Mesenchymal stem cell (in vitro differentiated cells and primary cell): Measurements from ENCODE around the gene KCNH1.

ENCODE experiments used
- DNase-seq: peaks from one replicate; pipeline ENCODE4 v3.0.0-alpha.2; 2013
- H2AFZ ChIP-seq: one replicate; pipeline ENCODE4 v1.6.1; 2013; ENCODE audit warnings: low read depth, mild to moderate bottlenecking, control low read depth, inconsistent platforms, low read length, moderate library complexity
- H2AK5ac ChIP-seq: 2 replicates; pipeline ENCODE4 v1.6.1; 2013; ENCODE audit warnings: low read length, moderate library complexity, mild to moderate bottlenecking, inconsistent platforms; ENCODE audit not compliant: severe bottlenecking
- H2BK120ac ChIP-seq: one replicate; pipeline ENCODE4 v1.6.1; 2013; ENCODE audit warnings: low read depth, mild to moderate bottlenecking, inconsistent platforms, low read length, moderate library complexity
- H2BK12ac ChIP-seq, 2 experiments: one replicate each; pipeline ENCODE4 v1.6.1; 2013; ENCODE audit warnings: inconsistent platforms in 2 of 2, low read length in 2 of 2, mild to moderate bottlenecking in 2 of 2, moderate library complexity in 2 of 2, control low read depth in 1 of 2
- H2BK15ac ChIP-seq: one replicate; pipeline ENCODE4 v1.6.1; 2013; ENCODE audit warnings: mild to moderate bottlenecking, low read depth, inconsistent platforms; ENCODE audit not compliant: poor library complexity, severe bottlenecking
- H2BK5ac ChIP-seq: 2 replicates; pipeline ENCODE4 v1.6.1; 2013; ENCODE audit warnings: low read depth, mild to moderate bottlenecking, low read length, control low read depth, inconsistent platforms; ENCODE audit not compliant: poor library complexity, severe bottlenecking
- H3K14ac ChIP-seq, 2 experiments: one replicate each; pipeline ENCODE4 v1.6.1; 2013; ENCODE audit warnings: inconsistent platforms in 2 of 2, low read length in 2 of 2, control low read depth in 1 of 2, mild to moderate bottlenecking in 1 of 2, moderate library complexity in 1 of 2
- H3K18ac ChIP-seq, 2 experiments: one replicate each; pipeline ENCODE4 v1.6.1; 2013; ENCODE audit warnings: inconsistent platforms in 2 of 2, low read length in 2 of 2, control low read depth in 1 of 2, low read depth in 1 of 2, mild to moderate bottlenecking in 1 of 2
- H3K23ac ChIP-seq, 2 experiments: one replicate each; pipeline ENCODE4 v1.6.1; 2013; ENCODE audit warnings: inconsistent platforms in 2 of 2, low read length in 2 of 2, mild to moderate bottlenecking in 2 of 2, moderate library complexity in 2 of 2, control low read depth in 1 of 2
- H3K27ac ChIP-seq: 2 replicates; pipeline ENCODE4 v1.5.1; 2013; ENCODE audit warnings: mild to moderate bottlenecking, moderate library complexity, low read length, control low read depth, inconsistent platforms; ENCODE audit not compliant: poor library complexity, severe bottlenecking
- H3K27me3 ChIP-seq, 2 experiments: 2 replicates each; pipeline versions ENCODE4 v1.6.1 to v1.7.0; 2013; ENCODE audit warnings: low read length in 2 of 2, mild to moderate bottlenecking in 2 of 2, moderate library complexity in 2 of 2, control low read depth in 1 of 2, inconsistent platforms in 1 of 2; ENCODE audit not compliant: control insufficient read depth in 1 of 2, insufficient read depth in 1 of 2
- H3K36me3 ChIP-seq, 2 experiments: 2 replicates each; pipeline versions ENCODE4 v1.6.1 to v1.7.0; 2013; ENCODE audit warnings: low read length in 2 of 2, control low read depth in 1 of 2, inconsistent platforms in 1 of 2, low read depth in 1 of 2, mild to moderate bottlenecking in 1 of 2; ENCODE audit not compliant: insufficient read depth in 2 of 2, control insufficient read depth in 1 of 2
- H3K4ac ChIP-seq, 2 experiments: one replicate each; pipeline ENCODE4 v1.6.1; 2013; ENCODE audit warnings: inconsistent platforms in 2 of 2, low read length in 2 of 2, mild to moderate bottlenecking in 2 of 2, moderate library complexity in 2 of 2, control low read depth in 1 of 2, low read depth in 1 of 2
- H3K4me1 ChIP-seq: 2 replicates; pipeline ENCODE4 v1.6.1; 2013; ENCODE audit warnings: low read depth, low read length, control low read depth; ENCODE audit not compliant: control insufficient read depth, insufficient read depth
- H3K4me2 ChIP-seq: 2 replicates; pipeline ENCODE4 v1.6.1; 2013; ENCODE audit warnings: low read length, mild to moderate bottlenecking, inconsistent platforms; ENCODE audit not compliant: poor library complexity, severe bottlenecking
- H3K4me3 ChIP-seq, 2 experiments: 2 replicates each; pipeline versions ENCODE4 v1.5.1 to v1.7.0; 2013; ENCODE audit warnings: low read length in 2 of 2, mild to moderate bottlenecking in 2 of 2, control low read depth in 1 of 2, low read depth in 1 of 2; ENCODE audit not compliant: insufficient read depth in 1 of 2
- H3K79me1 ChIP-seq: replicated peaks from 2 replicates; pipeline ENCODE4 v1.6.1; 2013; ENCODE audit warnings: mild to moderate bottlenecking, control low read depth, low read length, inconsistent platforms; ENCODE audit not compliant: poor library complexity, severe bottlenecking
- H3K9ac ChIP-seq: 2 replicates; pipeline ENCODE4 v1.7.0; 2013; ENCODE audit warnings: mild to moderate bottlenecking, low read length, moderate library complexity
- H3K9me3 ChIP-seq: 2 replicates; pipeline ENCODE4 v1.7.0; 2013; ENCODE audit warnings: mild to moderate bottlenecking, low read length; ENCODE audit not compliant: control insufficient read depth
- H4K8ac ChIP-seq: one replicate; pipeline ENCODE4 v1.6.1; 2013; ENCODE audit warnings: inconsistent platforms, mild to moderate bottlenecking, low read length, moderate library complexity
- H4K91ac ChIP-seq: one replicate; pipeline ENCODE4 v1.6.1; 2013; ENCODE audit warnings: mild to moderate bottlenecking, low read length, inconsistent platforms
- WGBS: methylation state at CpG from one replicate; pipeline ENCODE4 v1.1.7; 2013; ENCODE audit warnings: mixed read lengths; 5-methylcytosine and 5-hydroxymethylcytosine counted together

The KCNH1 gene

DNA sequence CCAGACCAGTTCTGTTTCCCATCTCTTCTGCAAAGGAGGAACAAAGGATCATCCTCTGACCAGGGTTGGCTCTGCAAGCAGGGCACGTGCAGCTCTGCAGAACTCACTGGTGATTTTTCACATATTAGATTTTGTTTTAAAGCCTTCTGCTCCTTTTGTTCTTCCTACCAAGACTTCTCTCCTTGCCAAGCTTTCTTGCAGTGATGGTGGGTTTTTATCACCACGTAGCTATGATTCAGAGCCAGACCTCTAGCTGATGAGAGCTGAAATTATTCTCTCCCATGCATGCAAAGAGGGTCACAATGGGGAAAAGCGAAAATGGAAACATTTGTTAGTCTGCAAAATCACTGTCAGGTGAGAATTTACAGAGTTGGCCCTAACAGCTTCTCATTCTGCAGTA is 225.2 kb downstream of the KCNH1 start:
- H2BK12ac ChIP-seq, result no peak overlapping the region
- H3K4me3 ChIP-seq, result no peak overlapping the region
- peaks cover 2% of the 10 kb centered on the region for H3K4me1 ChIP-seq
- H2BK15ac ChIP-seq, result no peak overlapping the region
- no peak overlapping the region for H3K23ac ChIP-seq
- no peak overlapping the region for H3K18ac ChIP-seq
- no peak overlapping the region for H2AK5ac ChIP-seq
- H3K27ac ChIP-seq, result no peak overlapping the region
- H2AFZ ChIP-seq, result no peak overlapping the region
- H3K79me1 ChIP-seq, result peaks cover 2% of the 10 kb centered on the region
- no peaks in the 10 kb centered on the region for H3K36me3 ChIP-seq
- WGBS, result 75% methylated on average over 3 of the region's 3 CpGs
- no peaks in the 10 kb centered on the region for H3K9me3 ChIP-seq
- H3K4ac ChIP-seq, result no peak overlapping the region
- no peak overlapping the region for H2BK5ac ChIP-seq
- no peaks in the 10 kb centered on the region for H3K27me3 ChIP-seq
- no peak overlapping the region for H2BK120ac ChIP-seq
- no peak overlapping the region for H4K8ac ChIP-seq
- no peak overlapping the region for H3K9ac ChIP-seq
- H3K4me2 ChIP-seq, result no peak overlapping the region
- H4K91ac ChIP-seq, result no peak overlapping the region
- H3K14ac ChIP-seq, result no peak overlapping the region
- no peak for DNase-seq

DNA sequence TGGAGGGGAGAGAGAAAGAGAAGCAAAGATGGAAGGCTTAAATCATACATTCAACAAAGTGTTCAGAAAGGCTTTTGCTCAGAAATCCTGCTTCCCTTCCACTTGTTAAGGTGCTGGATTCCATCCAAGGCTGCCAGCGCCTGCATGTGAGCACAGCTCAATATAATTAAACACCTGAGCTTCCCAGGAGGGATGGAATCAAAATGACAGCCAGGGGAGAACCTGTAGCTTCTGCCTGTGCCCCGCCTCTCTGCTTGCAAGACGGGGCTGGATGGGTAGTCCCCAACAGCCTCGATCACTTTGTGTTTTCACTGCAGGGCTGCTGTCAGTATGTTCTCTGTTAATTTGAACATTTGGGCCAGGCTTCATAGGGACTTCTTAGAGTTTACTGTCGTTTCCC is 225.7 kb downstream of the KCNH1 start:
- Histone ChIP-seq H2AK5ac (no peak overlapping the region), H3K4me3 (no peak overlapping the region), H4K8ac (no peak overlapping the region), H2BK12ac (no peak overlapping the region), H2BK5ac (no peak overlapping the region), H3K27ac (no peak overlapping the region), H2BK15ac (no peak overlapping the region), H3K4me1 (peaks cover 2% of the 10 kb centered on the region), H3K4ac (no peak overlapping the region), H3K36me3 (no peaks in the 10 kb centered on the region), H3K79me1 (peaks cover 2% of the 10 kb centered on the region), H3K14ac (no peak overlapping the region), H2AFZ (no peak overlapping the region), H2BK120ac (no peak overlapping the region), H3K9me3 (no peaks in the 10 kb centered on the region), H4K91ac (no peak overlapping the region), H3K18ac (no peak overlapping the region), H3K23ac (no peak overlapping the region), H3K4me2 (no peak overlapping the region), H3K27me3 (no peaks in the 10 kb centered on the region), H3K9ac (no peak overlapping the region)
- WGBS, result 71% methylated on average over 5 of the region's 5 CpGs
- DNase-seq, result no peak

GRCh38 chr1:210907251-210907805 is 226.6 kb downstream of the KCNH1 start:
- Histone ChIP-seq H3K9me3 (no peaks in the 10 kb centered on the region), H3K27me3 (no peaks in the 10 kb centered on the region), H4K91ac (no peak overlapping the region), H2BK15ac (no peak overlapping the region), H3K27ac (no peak overlapping the region), H3K4me3 (no peak overlapping the region), H3K4me1 (peaks cover 2% of the 10 kb centered on the region), H4K8ac (no peak overlapping the region), H2BK5ac (no peak overlapping the region), H3K14ac (no peak overlapping the region), H2BK120ac (no peak overlapping the region), H2AK5ac (no peak overlapping the region), H3K9ac (no peak overlapping the region), H3K36me3 (no peaks in the 10 kb centered on the region), H3K4me2 (no peak overlapping the region), H3K4ac (no peak overlapping the region), H2AFZ (no peak overlapping the region), H3K18ac (no peak overlapping the region), H3K79me1 (no peaks in the 10 kb centered on the region), H2BK12ac (no peak overlapping the region), H3K23ac (no peak overlapping the region)
- DNase-seq, result no peak
- WGBS, result 94% methylated on average over 1 of the region's 1 CpG

- Histone ChIP-seq H3K9me3 (no peaks in the 10 kb centered on the region), H3K36me3 (no peaks in the 10 kb centered on the region), H2AFZ (no peak overlapping the region), H3K27me3 (no peaks in the 10 kb centered on the region), H3K23ac (no peak overlapping the region), H3K4me1 (peaks cover 4% of the 10 kb centered on the region), H4K8ac (no peak overlapping the region), H3K18ac (no peak overlapping the region), H3K9ac (no peak overlapping the region), H2BK12ac (no peak overlapping the region), H3K4me3 (no peak overlapping the region), H2BK5ac (no peak overlapping the region), H2BK120ac (no peak overlapping the region), H3K27ac (no peak overlapping the region), H2BK15ac (no peak overlapping the region), H3K79me1 (peaks cover 6% of the 10 kb centered on the region), H3K4ac (no peak overlapping the region), H4K91ac (no peak overlapping the region), H3K14ac (no peak overlapping the region), H2AK5ac (no peak overlapping the region), H3K4me2 (no peak overlapping the region)
- no peak for DNase-seq
- 73% methylated on average over 7 of the region's 7 CpGs for WGBS
Measured at GRCh38 chr1:210905944-210906453, 227.9 kb downstream of the KCNH1 start.
